Activated CD4-positive, CD25-positive, alpha-beta regulatory T cell (primary cell): ENCODE measurements around the gene TMEM176B.
"Not testable (repeated sequence)": the region's sequence is repeated elsewhere in the genome, so short reads cannot be mapped to it uniquely, and the experiment has no call there.

Source experiments
- DNase-seq, 4 experiments: peaks; one replicate each; lab custom pipeline; 2025; lab: John Stamatoyannopoulos, UW

The TMEM176B gene

GRCh38 chr7:150823043-150823442, 22.9 kb upstream of the TMEM176B start:
- no peak for DNase-seq

GRCh38 chr7:150820578-150821198, 20.5 kb upstream of the TMEM176B start:
- DNase-seq = no peak

- DNase-seq = no peak
Measured at GRCh38 chr7:150820148-150820547, 20.0 kb upstream of the TMEM176B start.

- no peak for DNase-seq
Measured at GRCh38 chr7:150818971-150819370, 18.8 kb upstream of the TMEM176B start.

- no peak for DNase-seq
Measured at GRCh38 chr7:150814328-150815001, 14.3 kb upstream of the TMEM176B start.

DNA sequence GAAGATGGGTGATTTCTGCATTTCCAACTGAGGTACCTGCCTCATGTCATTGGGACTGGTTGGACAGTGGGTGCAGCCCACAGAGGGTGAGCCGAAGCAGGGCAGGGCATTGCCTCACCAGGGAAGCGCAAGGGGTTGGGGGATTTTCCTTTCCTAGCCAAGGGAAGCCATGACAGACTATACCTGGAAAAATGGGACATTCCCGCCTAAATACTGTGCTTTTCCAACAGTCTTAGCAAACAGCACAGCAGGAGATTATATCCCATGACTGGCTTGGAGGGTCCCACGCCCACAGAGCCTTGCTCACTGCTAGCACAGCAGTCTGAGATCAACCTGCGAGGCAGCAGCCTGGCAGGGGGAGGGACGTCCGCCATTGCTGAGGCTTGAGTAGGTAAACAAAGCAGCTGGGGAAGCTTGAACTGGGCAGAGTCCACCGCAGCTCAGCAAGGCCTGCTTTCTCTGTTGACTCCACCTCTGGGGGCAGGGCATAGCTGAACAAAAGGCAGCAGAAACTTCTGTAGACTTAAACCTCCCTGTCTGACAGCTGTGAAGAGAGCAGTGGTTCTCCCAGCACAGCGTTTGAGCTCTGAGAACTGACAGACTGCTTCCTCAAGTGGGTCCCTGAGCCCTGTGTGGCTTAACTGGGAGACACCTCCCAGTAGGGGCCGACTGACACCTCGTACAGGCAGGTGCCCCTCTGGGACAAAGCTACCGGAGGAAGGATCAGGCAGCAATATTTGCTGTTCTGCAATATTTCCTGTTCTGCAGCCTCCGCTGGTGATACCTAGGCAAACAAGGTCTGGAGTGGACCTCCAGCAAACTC, 7.7 kb upstream of the TMEM176B start:
- DNase-seq = not testable (repeated sequence)

DNA sequence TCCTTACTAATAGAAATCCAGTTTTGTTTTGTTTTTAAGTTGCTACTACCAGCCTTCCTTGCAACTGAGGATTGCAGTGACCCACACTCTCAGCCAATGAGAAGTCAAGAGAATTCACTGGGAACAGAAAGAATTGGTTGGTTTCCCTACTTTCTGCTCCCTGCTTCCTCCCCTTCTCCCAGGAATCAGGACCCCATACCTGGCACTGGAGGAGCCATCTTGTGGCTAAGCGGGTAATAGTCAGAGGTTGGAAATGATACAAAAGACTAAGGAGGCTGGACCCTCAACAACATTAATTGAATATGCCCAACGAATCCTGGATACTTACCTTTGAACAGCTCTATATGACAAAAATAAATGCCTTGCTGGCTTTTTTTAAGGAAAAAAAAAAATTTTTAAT, 6.7 kb upstream of the TMEM176B start:
- no peak for DNase-seq

DNA sequence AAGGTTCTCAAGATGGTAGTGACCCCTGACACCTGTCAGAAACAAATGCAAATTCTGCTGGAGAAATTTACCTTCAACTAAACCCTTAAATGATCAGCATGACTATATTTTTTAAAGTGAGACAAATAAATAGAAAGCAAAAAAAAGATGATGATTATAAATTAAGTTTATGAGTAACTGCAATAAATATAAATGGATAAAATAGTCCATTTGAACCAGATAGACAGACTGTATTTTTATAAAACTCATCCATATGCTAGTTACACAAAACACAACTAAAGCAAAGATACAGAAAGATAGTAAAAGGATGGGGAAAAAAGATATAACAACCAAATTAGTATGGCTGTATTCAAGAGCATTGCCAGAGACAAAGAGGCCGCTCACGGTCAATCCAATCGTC, 6.3 kb upstream of the TMEM176B start:
- no peak for DNase-seq

GRCh38 chr7:150805864-150806263, 5.7 kb upstream of the TMEM176B start:
- no peak for DNase-seq

DNA sequence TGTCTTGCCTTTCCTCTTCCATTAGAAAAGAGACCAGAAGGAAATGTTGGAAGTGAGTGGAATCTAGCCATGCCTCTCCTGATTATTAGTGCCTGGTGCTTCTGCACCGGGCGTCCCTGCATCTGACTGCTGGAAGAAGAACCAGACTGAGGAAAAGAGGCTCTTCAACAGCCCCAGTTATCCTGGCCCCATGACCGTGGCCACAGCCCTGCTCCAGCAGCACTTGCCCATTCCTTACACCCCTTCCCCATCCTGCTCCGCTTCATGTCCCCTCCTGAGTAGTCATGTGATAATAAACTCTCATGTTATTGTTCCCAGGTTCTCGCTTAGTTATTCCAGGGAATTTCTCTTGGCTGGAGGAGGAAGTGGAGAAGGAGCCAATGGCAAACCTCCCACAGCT, 4.6 kb upstream of the TMEM176B start:
- no peak for DNase-seq

DNA sequence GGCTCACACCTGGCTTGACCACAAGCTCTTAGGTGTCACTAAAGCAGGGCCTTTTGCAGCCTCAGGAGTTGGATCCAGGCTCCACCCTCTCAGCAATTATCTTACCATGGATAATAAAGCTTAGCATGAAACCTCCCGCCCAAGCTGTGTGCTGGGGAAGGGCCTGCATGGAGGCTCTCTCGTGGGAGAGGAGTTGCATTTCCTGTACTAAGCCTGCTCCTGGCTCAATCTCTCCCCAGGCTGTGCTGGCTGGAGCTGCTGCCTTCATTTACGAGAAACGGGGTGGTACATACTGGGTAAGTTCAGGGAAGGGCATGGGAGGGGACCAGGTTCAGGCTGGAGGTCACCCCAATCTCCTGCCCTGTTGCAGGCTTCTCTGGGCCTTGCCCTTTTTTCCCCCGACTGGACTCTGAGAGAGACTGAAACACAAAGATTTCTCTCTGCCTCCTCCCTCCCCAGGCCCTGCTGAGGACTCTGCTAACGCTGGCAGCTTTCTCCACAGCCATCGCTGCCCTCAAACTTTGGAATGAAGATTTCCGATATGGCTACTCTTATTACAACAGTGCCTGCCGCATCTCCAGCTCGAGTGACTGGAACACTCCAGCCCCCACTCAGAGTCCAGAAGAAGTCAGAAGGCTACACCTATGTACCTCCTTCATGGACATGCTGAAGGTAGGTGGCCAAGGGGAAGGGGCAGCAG, 3.1 kb upstream of the TMEM176B start:
- DNase-seq = no peak

DNA sequence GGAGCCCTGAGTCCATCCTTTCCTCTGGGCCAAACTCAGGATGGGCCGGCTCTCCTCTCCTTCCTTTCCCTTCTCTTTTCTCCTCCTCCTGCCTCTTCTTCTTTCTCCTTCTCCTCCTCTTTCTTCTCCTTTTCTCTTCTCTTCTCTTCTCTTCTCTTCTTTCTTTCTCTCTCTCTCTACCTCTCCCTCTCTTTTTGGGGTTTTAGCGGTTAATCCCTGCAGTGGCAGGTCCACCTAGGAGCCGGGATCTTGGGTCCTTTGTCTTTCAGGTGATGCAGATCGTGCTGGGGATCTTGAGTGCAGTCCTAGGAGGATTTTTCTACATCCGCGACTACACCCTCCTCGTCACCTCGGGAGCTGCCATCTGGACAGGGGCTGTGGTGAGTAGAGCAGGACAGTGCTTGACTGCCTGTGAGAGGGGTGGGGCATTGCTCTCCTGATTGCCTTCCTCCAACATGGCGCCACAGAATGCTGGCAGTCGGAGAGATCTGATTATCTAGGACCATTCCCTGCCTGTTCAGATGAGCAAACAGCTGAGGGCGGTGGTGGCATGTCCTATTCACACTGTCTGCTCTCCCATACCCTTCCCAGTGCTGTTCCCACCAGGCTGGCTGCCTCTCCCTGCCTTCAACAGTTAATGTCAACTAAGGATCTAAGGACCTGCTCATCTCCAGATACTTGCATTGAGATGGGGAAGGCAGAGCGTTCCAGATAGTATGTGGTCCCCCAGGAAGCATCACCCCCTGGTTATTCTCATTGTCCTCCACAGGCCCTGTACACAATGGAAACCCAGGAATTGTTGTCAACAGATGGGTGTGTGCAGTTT, 2.0 kb upstream of the TMEM176B start:
- DNase-seq = no peak

DNA sequence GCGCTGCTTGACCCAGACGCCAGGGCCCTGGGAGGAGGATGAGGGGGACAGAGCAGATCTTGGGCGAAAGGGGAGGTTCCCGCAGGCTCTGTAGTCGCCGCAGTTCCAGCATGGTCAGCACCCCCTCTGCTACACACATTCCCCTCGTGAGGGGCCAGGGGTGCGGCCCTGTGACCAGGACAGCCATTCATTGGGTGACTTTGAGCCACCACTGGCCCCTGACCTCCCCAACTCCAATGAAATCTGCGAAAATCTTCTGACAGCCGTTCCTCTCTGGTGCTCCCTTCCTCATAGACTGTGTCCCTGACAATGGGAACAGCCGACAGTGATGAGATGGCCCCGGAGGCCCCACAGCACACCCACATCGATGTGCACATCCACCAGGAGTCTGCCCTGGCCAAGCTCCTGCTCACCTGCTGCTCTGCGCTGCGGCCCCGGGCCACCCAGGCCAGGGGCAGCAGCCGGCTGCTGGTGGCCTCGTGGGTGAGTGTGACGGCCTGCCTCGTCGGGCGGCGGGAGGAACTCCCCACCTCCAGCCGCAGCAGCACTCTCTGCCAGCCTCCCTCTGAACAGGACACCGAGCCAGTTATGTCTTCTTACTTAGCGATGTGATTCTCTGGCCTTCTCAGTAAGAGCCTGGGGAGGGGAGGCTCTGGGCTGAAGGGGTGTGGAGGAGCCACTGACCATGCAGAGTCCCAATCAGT, 1.2 kb upstream of the TMEM176B start:
- DNase-seq = no peak

- DNase-seq = no peak
Measured at GRCh38 chr7:150800581-150801241, 547 bp upstream of the TMEM176B start, which contains the start of gene TMEM176A. Gene TMEM176A, plus strand, starts transcription at chr7:150800769. Its CDS starts 782 bp downstream, at chr7:150801551.

DNA sequence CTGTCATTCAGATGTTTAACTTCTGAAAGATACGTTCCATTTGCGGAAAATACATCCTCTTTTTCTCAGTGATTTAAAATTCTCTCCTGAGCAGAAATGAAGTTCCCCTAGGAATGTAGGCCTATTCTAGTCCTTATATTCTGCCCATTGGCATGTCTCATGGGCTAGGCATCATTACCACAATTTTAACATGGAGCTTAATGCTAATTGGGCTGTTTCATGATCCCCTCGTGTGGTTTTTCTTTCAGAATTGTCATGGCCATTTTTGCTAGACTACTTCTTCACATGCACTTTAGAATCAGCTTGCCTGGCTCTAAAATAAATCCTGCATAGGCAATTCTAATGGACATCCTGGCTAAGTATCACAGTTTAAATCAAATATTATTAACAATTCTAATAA, 1.0 kb downstream of the TMEM176B start:
- no peak for DNase-seq

DNA sequence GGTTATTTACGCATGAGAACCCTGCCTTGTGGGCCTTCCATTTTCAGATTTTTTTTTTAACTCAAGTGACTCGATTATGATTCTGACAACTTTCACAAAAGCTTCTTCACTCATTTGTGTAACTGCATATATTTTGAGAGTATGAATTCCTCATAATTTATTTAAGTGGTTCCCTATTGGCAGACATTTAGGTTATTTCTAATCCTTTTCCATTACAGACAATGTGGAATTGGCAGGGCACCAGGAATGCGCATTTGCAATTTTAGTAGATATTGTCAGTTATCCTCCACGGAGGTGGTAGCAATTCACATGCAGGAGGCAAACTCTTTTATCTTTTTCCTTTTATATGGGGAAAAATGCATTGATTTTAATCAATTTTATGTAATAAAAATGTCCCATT, 2.5 kb downstream of the TMEM176B start:
- DNase-seq = no peak

- no peak for DNase-seq
Measured at GRCh38 chr7:150793569-150794238, 6.5 kb downstream of the TMEM176B start.

- no peak for DNase-seq
Measured at GRCh38 chr7:150791746-150792452, 8.3 kb downstream of the TMEM176B start.

DNA sequence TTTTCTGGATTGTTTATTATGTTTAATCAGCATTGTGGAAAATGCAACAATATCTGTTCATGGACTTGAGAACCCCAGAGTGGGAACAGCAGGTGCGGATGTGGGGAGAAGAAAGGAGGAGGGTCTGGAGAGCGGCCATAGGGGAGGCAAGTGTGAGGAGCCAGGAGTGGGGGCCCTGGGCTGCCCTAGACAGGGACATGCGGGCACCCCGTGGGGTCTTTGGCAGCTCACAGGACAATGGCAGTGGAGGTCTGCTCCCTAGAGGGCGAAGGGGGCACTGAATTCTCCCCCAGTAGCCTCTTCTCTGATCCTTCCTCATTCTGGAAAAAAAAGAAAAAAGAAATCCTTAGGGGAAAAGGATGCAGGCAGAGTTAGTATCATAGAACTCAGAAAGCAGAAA, 8.9 kb downstream of the TMEM176B start:
- no peak for DNase-seq
